Stimulated activated effector memory CD8-positive, alpha-beta T cell treated with anti-CD3 and anti-CD28 coated beads, Interleukin-12 subunit alpha, Interleukin-12 subunit beta, amount 100 ng/mL, for 72 hours (primary cell): ENCODE results near the gene GADL1.

Experiments
- ATAC-seq: fragments of 150-1000 bp; cut with Tn5 transposase; 2 replicates; pipeline ENCODE4 v1.10.0; 2021
- DNase-seq, 2 donors: peaks; one replicate each; pipeline ENCODE4 v3.0.0; 2021 to 2022; ENCODE audit warnings: low spot score in 2 of 2
- H3K27ac Mint-ChIP-seq: one replicate; pipeline ENCODE4 v1.8.0; 2022; ENCODE audit warnings: mild to moderate bottlenecking, mixed read lengths
- H3K36me3 Mint-ChIP-seq: one replicate; pipeline ENCODE4 v1.8.0; 2022; ENCODE audit warnings: mild to moderate bottlenecking, mixed read lengths
- H3K4me1 Mint-ChIP-seq: one replicate; pipeline ENCODE4 v1.8.0; 2022; ENCODE audit warnings: mixed read lengths
- H3K4me3 Mint-ChIP-seq: one replicate; pipeline ENCODE4 v1.8.0; 2022; ENCODE audit warnings: mild to moderate bottlenecking, mixed read lengths
- H3K9me3 Mint-ChIP-seq: one replicate; pipeline ENCODE4 v1.8.0; 2022; ENCODE audit warnings: mixed read lengths

Gene GADL1

GRCh38 chr3:30695302-30696061 is 199.0 kb downstream of the GADL1 start:
- no peaks in the 10 kb centered on the region for H3K9me3 Mint-ChIP-seq
- H3K27ac Mint-ChIP-seq, result peak overlapping the region; percentile 75
- DNase-seq, result no peak
- peaks cover 24% of the 10 kb centered on the region for H3K4me1 Mint-ChIP-seq
- H3K36me3 Mint-ChIP-seq, result peaks cover 87% of the 10 kb centered on the region
- H3K4me3 Mint-ChIP-seq, result no peak overlapping the region
- ATAC-seq, result no peak

GRCh38 chr3:30694668-30695067 is 199.8 kb downstream of the GADL1 start:
- peaks cover 30% of the 10 kb centered on the region for H3K4me1 Mint-ChIP-seq
- H3K9me3 Mint-ChIP-seq, result no peaks in the 10 kb centered on the region
- H3K36me3 Mint-ChIP-seq, result peaks cover 96% of the 10 kb centered on the region

GRCh38 chr3:30694148-30694547 is 200.3 kb downstream of the GADL1 start:
- peaks cover 33% of the 10 kb centered on the region for H3K4me1 Mint-ChIP-seq
- peak overlapping the region; percentile 75 for H3K27ac Mint-ChIP-seq
- DNase-seq (no peak), ATAC-seq (no peak)
- H3K36me3 Mint-ChIP-seq, result peaks cover 97% of the 10 kb centered on the region
- no peaks in the 10 kb centered on the region for H3K9me3 Mint-ChIP-seq
- no peak overlapping the region for H3K4me3 Mint-ChIP-seq

More at GRCh38 chr3:30694668-30695067, 199.8 kb downstream of the GADL1 start:
- Mint-ChIP-seq H3K27ac (peak overlapping the region; percentile 75), H3K4me3 (no peak overlapping the region)
- DNase-seq (no peak), ATAC-seq (no peak)

- Mint-ChIP-seq H3K36me3 (peaks cover 97% of the 10 kb centered on the region), H3K4me3 (no peak overlapping the region), H3K9me3 (no peaks in the 10 kb centered on the region), H3K27ac (peak overlapping the region; percentile 90), H3K4me1 (peaks cover 39% of the 10 kb centered on the region)
- ATAC-seq, result peak; percentile 90
- no peak for DNase-seq
Observed at GRCh38 chr3:30693470-30694120, 200.9 kb downstream of the GADL1 start.

GRCh38 chr3:30692498-30693130 is 201.8 kb downstream of the GADL1 start:
- no peak overlapping the region for H3K4me3 Mint-ChIP-seq
- no peaks in the 10 kb centered on the region for H3K9me3 Mint-ChIP-seq
- DNase-seq (no peak), ATAC-seq (no peak)
- H3K36me3 Mint-ChIP-seq, result peaks cover 100% of the 10 kb centered on the region
- H3K27ac Mint-ChIP-seq, result peak overlapping the region; percentile 90
- H3K4me1 Mint-ChIP-seq, result peaks cover 48% of the 10 kb centered on the region

GRCh38 chr3:30691944-30692343 is 202.5 kb downstream of the GADL1 start:
- ATAC-seq (no peak), DNase-seq (no peak)
- Mint-ChIP-seq H3K9me3 (no peaks in the 10 kb centered on the region), H3K4me3 (no peak overlapping the region), H3K36me3 (peaks cover 100% of the 10 kb centered on the region), H3K27ac (peak overlapping the region; percentile 90), H3K4me1 (peaks cover 46% of the 10 kb centered on the region)

GRCh38 chr3:30691249-30691880 is 203.1 kb downstream of the GADL1 start:
- DNase-seq (no peak), ATAC-seq (no peak)
- H3K36me3 Mint-ChIP-seq, result peaks cover 100% of the 10 kb centered on the region
- H3K4me1 Mint-ChIP-seq, result peaks cover 46% of the 10 kb centered on the region
- peak overlapping the region; percentile 90 for H3K27ac Mint-ChIP-seq
- no peak overlapping the region for H3K4me3 Mint-ChIP-seq
- no peaks in the 10 kb centered on the region for H3K9me3 Mint-ChIP-seq

GRCh38 chr3:30690199-30690598 is 204.3 kb downstream of the GADL1 start:
- Mint-ChIP-seq H3K9me3 (no peaks in the 10 kb centered on the region), H3K36me3 (peaks cover 100% of the 10 kb centered on the region), H3K4me1 (peaks cover 53% of the 10 kb centered on the region), H3K27ac (peak overlapping the region; percentile 90), H3K4me3 (no peak overlapping the region)
- ATAC-seq (no peak), DNase-seq (no peak)

GRCh38 chr3:30688776-30689641 is 205.5 kb downstream of the GADL1 start:
- no peak for DNase-seq
- H3K27ac Mint-ChIP-seq, result peak overlapping the region; percentile 90
- H3K36me3 Mint-ChIP-seq, result peaks cover 100% of the 10 kb centered on the region
- H3K4me3 Mint-ChIP-seq, result no peak overlapping the region
- peak; percentile 86 for ATAC-seq
- peaks cover 62% of the 10 kb centered on the region for H3K4me1 Mint-ChIP-seq
- no peaks in the 10 kb centered on the region for H3K9me3 Mint-ChIP-seq

- peak overlapping the region; percentile 20 for H3K27ac Mint-ChIP-seq
- H3K36me3 Mint-ChIP-seq, result peaks cover 100% of the 10 kb centered on the region
- no peaks in the 10 kb centered on the region for H3K9me3 Mint-ChIP-seq
- no peak for ATAC-seq
- H3K4me3 Mint-ChIP-seq, result no peak overlapping the region
- H3K4me1 Mint-ChIP-seq, result peaks cover 70% of the 10 kb centered on the region
- no peak for DNase-seq
Observed at GRCh38 chr3:30687930-30688570, 206.4 kb downstream of the GADL1 start.

- Mint-ChIP-seq H3K27ac (no peak overlapping the region), H3K4me3 (no peak overlapping the region), H3K4me1 (peaks cover 76% of the 10 kb centered on the region), H3K36me3 (peaks cover 100% of the 10 kb centered on the region), H3K9me3 (no peaks in the 10 kb centered on the region)
- ATAC-seq (no peak), DNase-seq (no peak)
Observed at GRCh38 chr3:30686799-30687198, 207.7 kb downstream of the GADL1 start.

- ATAC-seq, result no peak
- peaks cover 79% of the 10 kb centered on the region for H3K4me1 Mint-ChIP-seq
- no peak overlapping the region for H3K27ac Mint-ChIP-seq
- H3K4me3 Mint-ChIP-seq, result no peak overlapping the region
- H3K36me3 Mint-ChIP-seq, result peaks cover 100% of the 10 kb centered on the region
- no peaks in the 10 kb centered on the region for H3K9me3 Mint-ChIP-seq
- no peak for DNase-seq
Observed at GRCh38 chr3:30686176-30686575, 208.3 kb downstream of the GADL1 start.

GRCh38 chr3:30685267-30685667 is 209.2 kb downstream of the GADL1 start:
- Mint-ChIP-seq H3K4me3 (no peak overlapping the region), H3K9me3 (no peaks in the 10 kb centered on the region), H3K36me3 (peaks cover 100% of the 10 kb centered on the region), H3K4me1 (peaks cover 79% of the 10 kb centered on the region), H3K27ac (peak overlapping the region; percentile 81)
- DNase-seq, result no peak
- peak; percentile 44 for ATAC-seq

- Mint-ChIP-seq H3K9me3 (no peaks in the 10 kb centered on the region), H3K36me3 (peaks cover 99% of the 10 kb centered on the region), H3K4me1 (peaks cover 81% of the 10 kb centered on the region), H3K4me3 (no peak overlapping the region), H3K27ac (peak overlapping the region; percentile 66)
- ATAC-seq, result no peak
- no peak for DNase-seq
Observed at GRCh38 chr3:30684356-30684755, 210.1 kb downstream of the GADL1 start.
